Fibroblast of skin of abdomen (primary cell): ENCODE results near the gene GJA10.

Source experiments
- DNase-seq: peaks from one replicate; pipeline ENCODE4 v3.0.0-alpha.2; 2013

GJA10 gene

DNA sequence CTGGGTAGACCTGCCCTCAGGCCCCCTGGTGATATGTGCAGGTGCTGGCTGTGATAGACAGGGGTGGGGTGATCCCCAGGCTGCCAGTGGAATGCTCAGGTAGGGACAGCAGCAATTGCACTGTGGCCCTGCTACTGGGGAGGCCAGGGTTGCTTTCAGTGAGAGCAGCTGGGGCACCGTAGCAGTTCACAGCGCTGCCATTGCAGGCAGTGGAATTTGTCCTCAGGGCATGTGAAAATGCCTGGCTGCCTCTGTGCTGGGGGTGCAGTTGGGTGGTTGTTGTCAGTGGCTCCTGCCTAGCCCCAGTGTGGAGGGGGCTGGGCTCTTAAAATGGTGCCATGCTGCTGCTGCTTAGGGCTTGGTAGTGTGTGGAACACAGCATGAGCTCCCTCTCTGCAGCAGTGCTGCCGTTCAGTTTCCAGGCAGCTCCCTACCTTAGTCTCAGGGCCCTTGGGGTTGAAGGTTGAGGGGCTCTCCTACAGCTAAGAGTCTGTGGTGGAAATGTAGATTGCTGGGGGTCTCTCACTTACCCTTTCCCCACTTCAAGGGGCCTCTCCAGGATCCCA is 23.6 kb downstream of the GJA10 start:
- no peak for DNase-seq

DNA sequence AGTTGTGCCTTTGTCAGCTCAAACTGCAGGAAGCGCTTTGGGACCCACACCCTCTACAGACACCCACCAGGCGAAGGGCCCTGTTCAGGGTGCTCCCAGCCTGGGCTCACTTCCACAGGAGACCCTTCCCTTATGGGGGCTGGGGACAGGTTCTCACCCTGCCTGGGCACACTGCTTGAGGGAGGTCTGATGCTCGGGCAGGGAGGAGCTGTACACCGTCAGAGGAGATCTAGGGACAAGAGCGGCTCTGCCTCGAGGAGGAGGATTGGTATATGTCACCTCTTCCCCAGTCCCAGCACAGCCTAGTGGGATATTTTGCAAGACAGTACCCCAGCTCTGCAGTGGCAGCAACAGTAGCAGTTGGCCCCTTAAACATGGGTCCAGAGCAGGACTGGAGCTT is 26.9 kb downstream of the GJA10 start:
- no peak for DNase-seq

DNA sequence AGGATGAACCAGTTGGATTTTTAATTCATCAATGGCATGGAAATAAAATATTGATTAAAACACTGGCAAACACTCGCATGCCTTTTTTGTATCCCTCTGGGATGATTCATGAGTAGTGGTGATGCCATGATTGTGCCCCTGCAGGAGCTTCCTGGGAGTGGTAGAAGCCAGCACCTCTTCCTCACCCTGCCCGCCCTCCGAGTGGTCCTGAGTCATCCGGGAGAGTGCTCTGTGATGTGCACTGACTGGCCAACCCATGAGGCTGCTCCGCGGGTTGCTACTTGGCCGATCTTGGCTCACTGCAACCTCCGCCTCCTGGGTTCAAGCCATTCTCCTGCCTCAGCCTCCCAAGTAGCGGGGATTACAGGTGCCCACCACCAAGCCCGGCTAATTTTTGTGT is 27.4 kb downstream of the GJA10 start:
- DNase-seq, result no peak

DNA sequence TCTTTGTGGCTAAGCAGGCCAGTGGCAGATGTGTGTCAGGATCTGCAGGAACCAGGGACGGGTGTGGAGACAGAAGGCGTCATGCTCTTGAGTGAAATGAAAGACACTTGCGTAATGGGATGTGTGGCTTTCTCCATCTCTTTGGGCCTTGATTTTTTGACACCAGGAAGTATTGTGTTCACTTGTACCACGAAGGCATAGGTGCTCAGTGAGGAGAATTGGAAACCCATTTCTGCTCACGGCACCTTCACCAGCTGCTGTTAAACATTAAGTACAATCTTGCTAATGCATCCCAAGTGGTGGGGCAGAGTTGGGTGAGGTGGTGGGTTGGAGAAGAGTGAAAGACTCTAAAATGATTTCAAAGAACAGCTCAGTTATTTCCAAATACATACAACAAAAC is 30.0 kb downstream of the GJA10 start:
- no peak for DNase-seq

DNA sequence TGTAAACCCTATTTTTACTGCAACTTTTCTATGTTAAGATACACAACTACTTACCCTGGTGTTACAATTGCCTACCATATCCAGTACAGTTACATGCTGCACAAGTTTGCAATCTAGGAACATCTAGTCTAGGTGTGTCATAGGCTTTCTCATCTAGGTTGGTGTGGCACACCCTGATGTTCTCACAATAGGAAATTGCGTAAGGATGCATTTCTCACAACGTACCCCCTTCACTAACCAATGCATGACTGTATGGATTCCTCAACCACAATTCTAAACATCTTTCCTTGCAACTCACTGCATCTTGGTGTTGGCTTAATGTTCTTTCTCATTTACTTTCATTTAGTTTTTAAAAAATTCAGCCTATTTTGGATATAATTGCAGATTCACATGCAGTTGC is 31.6 kb downstream of the GJA10 start:
- no peak for DNase-seq

DNA sequence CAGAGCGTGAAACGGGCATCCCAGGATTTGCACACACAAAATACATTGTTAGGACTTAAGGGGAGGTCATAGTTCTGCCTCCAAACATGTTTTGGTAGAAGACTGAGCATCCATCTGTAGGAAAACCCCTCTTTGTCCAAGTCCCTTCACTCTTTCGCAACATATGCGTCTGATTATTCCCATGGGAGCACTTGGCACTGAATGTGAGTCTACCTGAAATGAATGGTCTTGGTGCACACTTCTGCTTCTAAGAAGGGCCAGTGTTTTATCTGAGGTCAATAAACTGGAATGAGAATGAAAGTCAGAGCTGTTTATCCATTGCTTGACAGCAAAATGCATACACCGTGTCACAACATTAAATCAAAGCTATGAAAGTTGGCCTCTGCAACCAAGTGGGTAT is 33.0 kb downstream of the GJA10 start:
- DNase-seq, result no peak

DNA sequence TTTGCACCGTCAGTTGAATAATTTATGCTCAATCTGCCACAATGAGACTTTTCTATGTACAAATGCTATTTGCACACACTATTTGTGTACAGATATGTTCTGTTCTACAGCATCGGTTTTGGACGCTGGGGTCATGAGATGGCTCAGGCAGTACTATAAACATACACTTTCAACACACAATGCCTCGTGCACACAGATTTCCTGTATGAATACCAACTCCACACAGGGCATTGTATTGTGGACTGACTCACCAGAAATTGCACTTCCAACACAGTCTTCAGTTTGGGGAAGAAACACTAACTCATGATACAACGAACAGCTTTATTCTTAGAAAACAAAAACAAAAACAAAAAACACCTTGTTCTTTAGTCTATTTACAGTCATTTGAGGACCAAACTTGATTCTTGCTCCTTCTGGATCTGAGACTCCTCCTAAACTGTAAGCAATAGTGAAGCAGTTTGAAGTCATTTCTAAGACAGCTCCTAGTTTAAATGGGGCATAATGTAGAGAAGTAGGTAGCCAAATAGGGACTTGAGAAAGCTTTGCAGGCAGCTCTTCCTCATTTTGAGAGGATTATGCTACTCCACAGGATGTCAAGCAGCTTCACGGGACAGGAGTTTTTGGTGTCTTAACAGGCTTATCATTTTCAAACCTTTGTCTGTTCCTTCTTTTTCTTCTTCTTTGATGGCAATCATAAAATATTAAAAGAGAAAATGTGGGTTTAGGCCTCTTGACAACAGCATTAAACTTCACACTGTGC is 33.7 kb downstream of the GJA10 start:
- no peak for DNase-seq

DNA sequence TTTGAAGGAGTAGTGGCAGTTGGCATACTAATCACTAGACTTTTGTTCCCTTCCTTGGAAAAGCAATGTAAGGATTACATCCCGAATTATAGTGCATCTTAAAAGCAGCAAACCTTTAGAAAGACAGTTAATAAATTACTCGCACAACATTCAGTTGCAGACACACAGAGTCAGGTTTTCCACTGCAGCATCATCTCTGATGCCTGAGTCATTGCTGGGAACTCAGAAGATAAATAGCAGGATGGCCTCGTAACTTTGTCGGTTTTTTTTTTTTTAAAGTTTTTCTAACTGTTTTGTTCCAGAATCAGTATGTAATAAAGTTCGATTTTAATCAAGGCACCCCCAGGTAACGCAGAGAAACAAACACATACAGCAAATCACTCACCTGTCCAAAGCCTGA is 34.3 kb downstream of the GJA10 start:
- DNase-seq, result peak; percentile 69

DNA sequence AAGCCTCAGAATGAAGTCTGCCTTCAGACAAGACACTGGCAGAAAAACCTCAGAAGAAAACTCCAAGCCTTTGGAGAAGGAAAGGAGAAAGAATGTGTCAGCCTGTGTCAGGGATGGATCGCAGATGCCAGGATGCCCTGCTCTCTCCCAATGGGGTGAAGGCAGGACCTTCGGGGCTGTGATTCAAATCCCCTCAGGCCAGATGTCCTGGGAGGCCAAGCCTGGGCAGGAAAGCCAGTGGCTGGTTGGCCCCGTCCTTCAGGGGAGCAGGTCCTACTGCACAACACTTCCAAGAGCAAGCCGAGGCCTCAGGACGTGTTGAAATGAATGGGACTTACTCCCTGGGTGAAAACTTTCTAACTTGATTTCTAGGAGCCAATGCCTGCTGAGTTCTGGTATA is 36.5 kb downstream of the GJA10 start:
- DNase-seq, result no peak

DNA sequence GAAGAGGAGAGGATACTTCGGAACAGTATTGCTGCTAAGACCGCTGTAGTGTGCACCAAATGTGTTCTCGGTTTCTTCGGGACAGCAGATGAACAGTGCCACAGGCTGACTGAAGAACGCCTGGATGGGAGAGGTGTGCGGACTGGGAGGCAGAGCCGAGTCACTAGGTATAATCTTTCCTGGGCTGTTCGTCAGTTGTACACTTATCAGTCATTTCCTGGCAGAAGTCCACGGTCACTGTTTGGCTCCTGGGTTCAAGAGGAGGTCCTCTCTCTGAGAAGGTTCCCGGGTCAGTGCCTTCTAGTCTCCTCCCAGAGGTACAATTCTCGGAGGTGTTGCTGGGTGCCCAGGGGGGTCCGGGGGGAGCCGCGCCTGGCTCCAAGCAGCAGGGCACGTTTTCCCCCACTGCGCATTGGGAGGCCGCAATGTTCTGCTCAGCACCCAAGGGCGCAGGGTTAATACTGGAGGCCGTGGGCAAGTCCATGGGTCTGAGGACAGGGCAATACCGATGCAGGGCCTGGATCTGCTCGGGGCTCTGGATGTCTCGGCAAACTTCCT is 38.1 kb downstream of the GJA10 start:
- DNase-seq, result no peak

DNA sequence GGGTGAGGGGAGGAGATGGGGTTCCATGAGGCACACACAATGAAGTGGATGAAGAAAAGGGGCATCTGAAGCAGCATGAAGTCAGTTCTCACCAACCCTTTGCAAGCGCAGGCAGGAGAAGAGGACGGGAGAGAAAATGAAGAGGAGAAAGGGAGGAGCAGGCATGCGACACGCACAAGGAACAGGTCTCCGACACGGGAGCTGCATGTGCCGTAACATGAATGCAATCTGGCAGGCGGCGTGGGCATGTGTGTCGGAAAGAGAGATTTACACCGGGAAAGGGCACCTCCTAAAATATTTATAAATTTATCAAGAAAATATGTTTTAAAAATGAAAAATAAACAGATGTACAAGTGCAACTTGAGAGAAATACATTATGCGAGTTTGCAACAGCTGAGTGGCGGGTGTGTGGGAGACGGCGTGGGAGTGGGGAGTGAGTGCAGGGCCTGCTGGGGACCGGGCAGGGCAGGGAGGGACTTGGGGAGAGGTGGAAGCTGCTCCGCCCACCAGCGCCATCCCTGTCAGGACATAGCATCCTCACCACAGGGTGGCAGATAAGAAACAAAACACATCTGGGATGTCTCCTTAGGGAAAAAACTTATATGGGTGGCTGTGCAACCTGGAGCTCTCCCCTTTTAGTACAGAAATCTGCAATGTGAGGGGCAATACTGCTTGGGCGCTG is 40.6 kb downstream of the GJA10 start:
- no peak for DNase-seq

DNA sequence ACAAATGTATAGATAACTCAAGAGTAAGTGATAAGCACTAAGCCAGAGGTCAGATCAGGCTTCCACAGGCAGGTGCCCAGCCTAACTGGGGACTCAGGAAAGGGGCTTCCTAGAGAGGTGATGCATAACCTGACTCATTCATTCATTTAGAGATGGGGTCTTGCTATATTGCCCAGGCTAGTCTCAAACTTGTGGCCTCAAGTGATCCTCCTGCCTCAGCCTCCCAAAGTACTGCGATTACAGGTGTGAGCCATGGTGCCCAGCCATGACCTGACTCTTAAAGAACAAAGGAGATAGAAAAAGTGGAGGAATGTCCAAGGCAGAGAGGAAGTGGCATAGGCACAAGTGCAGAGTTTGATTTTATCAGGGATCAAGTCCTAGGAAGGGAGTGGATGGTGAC is 41.9 kb downstream of the GJA10 start:
- no peak for DNase-seq

DNA sequence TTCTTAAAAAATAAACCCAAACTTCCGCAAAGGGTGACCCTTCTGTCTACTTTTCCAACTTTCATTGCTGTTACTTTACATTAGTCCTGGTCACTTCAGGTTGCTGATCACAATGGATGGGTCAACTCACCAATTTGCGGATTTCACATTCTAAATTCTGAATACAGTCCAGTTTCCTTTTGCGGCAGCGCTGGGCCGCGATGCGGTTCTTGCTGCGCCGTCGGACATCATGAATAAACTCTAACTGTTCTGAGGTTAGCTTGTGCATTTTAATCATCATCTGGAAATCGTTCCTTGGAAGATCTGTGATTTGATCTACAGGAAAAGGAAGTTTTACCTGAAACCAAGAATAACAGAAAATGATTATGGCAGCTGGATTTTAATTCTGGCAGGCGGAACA is 43.7 kb downstream of the GJA10 start:
- DNase-seq, result no peak

DNA sequence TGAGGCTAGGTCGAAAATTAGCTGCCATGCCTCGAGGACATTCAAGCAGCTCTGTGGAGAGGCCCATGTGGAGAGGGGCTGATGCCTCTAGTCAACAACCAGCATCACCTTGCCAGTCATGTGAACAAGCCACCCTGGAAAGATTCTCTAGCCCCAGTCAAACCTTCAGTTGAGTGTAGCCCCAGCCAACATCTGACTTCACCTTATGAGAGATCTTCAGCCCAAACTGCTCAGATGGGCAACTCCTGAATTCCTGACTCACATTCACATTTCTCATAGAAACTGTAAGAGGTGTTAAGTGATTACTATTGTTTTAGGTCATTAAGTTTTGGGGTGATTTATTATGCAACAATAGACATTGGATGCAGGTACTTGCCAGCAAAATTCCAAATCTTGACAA is 44.9 kb downstream of the GJA10 start:
- no peak for DNase-seq

DNA sequence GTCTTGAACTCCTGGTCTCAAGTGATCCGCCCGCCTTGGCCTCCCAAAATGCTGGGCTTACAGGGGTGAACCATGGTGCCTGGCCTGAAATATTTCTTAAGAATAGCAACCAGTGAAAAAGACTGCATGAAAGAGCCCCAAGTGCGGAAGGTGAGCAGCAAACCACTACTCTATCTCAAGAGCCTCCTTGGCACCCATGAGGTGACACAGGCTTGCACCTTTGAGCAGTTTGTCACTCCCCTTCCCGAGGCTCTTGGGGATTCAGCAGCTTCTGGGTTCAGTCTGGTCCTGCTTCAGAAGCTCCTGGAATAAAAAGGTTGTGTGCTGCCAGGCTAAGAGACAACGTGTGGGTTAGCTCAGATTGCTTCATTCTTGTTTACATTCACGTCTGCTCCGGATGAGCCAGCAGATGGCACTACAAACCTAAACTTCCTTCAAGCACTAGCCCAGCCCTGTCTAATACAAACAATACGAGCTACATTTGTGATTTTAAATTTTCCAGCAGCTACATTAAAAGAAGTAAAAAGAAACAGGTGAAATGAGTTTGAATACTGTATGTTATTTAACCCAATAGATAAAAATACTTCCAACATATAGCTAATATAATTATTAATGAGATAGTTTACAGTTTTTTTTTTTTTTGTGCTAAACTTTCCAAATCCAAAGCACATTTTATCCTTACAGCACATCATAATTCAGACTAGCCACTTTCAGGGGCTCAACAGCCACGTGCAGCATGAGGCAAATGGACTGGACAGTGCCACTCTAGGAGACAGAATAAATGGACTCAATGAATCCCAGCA is 46.2 kb downstream of the GJA10 start:
- peak; percentile 80 for DNase-seq

DNA sequence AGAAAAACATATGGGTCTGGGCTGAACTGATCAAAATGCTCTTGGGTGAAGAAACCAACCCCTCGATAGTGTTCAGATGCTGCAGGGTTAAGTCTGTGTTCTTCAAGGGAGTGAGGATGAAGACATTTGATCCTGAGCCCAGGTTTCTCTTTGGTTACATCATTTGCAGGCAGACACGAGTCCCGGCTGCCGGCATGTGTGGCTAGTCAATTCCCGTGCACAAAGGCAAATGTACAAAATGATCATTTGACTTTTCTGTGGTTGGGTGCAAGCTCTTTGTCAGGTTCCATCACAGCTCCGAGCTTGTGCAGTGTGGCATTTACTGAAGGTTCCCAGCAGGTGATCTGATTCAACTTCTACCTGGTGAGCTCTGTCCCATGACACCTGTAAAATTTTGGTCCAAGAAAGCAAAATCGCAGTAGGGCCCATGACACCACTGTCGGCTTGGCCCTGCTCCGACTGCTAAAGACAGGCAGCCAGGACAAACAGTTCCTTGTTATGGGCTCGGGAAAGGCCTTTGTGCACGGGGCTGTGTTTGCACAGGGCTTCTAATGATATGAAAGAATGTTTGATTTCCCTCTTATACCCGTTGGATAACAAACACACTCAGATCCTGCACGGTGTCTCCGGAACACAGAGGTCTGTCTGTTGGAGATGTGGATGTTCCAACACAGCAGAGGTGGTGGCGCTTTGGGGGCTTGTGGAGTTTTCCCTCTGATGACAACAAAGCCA is 46.9 kb downstream of the GJA10 start:
- DNase-seq, result peak; percentile 58

DNA sequence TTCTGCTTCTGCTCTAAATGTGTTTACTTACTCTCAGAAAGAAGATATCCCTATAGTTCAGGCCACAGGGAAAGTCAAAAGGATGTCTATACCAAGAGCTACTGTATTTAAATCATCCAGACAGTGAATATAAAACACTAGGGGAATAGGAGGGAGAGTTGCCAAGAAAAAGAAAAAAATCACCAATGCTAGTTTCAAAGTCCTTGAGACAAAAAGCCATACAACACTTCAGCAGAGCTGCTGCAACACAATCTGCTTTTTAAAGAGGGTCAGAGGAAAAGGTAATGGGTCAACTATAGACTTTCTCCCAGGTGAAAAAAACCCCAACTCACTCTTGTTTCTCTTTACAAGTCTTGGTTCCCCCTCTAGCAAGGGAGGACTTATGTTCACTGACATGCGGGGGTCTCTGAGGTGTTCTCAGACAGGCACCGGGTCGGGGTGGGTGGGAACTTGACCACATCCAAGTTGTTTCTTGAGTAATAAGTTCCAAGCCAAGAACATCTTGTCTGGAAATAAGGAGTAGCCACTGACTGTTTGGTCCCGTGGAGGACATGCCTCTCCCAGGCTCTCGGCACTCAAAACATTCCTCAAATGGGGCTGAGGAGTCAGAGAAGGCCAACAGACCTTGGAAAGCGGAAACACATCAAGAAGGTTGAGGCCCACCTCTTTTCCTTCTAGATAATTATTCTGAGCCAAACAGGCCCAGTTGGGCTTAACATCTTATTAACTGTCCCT is 47.7 kb downstream of the GJA10 start:
- no peak for DNase-seq

DNA sequence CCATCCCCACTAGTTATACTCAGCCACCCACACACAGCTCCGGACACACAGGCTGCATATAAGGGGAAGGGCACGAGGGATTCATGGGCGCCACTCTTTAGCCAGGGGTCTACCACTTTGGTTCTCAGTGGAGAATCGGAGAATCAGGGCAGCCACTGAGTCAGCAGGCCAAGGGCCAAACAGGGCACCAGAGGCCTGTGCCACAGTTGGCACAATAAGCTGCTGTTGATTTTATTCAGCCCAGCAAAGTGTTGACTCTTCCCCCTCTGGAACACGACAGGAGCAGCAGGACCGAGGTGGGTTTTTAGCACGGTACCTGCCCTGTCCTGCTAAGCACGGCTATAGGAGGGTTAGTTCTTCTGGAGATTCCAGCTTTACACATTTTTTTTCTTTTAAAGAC is 48.3 kb downstream of the GJA10 start:
- no peak for DNase-seq

DNA sequence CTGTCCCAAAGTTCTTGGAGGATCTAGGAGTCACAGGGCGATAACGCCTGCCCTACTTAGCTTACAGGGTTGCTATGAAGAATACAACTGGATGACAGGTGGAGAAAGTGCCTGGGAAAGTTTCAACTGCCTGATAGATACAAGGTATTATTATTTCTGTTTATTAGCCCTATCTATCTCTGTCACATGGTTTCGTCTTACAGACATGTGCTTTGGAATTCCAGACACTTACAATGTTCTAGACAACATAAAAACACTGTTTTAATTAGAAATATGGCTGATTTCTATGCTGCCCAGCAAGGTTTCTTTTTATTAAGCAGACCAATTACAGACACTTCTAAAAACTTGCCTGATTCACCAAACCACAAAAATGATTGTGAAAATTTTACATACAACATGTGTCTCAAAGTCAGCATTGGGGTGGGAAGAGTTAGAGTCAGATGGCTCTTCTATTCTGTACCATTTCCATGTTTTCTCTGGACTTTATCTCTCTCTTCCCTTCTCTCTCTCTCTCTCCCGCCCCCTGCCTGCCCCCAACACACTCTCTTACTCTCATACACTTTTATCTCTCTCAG is 50.0 kb downstream of the GJA10 start:
- DNase-seq, result peak; percentile 67

DNA sequence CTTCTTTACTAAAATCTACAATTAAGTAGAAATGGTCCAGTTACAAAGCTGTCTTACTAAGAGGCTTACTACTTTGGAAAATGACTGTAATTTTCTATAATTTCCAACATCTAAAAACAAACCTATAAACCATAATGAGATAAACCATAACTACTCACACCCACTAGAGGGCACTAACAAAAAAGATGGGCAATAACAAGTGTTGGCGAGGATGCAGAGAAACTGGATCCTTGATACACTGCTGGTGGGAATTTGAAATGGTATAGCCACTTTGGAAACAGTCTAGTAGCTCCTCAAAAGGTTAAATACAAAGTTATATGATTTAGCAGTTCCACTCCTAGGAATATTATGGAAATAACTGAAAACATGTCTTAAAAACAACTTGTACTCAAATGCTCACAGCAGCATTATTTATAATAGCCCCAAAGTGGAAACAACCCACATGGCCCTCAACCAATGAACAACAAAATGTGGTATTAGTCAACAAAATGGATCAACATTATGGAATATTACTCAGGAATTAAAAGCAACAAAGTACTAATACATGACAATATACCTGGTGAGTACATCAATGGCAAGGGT is 50.6 kb downstream of the GJA10 start:
- DNase-seq, result no peak
